COLO829 (cell line): ENCODE results near the gene EIF3K.

Experiments
- DNase-seq: peaks from one replicate; pipeline ENCODE4 v3.0.0; 2012; ENCODE audit warnings: low spot score

EIF3K gene

GRCh38 chr19:38649305-38650171 lies 30.6 kb downstream of the EIF3K start:
- DNase-seq: no peak

GRCh38 chr19:38650172-38650775 lies 31.3 kb downstream of the EIF3K start:
- no peak for DNase-seq

- no peak for DNase-seq
Observed at GRCh38 chr19:38650911-38651584, 32.1 kb downstream of the EIF3K start.

GRCh38 chr19:38653028-38653571 lies 34.1 kb downstream of the EIF3K start:
- no peak for DNase-seq

GRCh38 chr19:38654628-38655055 lies 35.7 kb downstream of the EIF3K start:
- DNase-seq: no peak

GRCh38 chr19:38655148-38655824 lies 36.3 kb downstream of the EIF3K start:
- no peak for DNase-seq

GRCh38 chr19:38656171-38656981 lies 37.4 kb downstream of the EIF3K start:
- DNase-seq: peak; percentile 50

GRCh38 chr19:38657633-38658222 lies 38.7 kb downstream of the EIF3K start:
- DNase-seq: no peak

GRCh38 chr19:38658462-38659306 lies 39.7 kb downstream of the EIF3K start:
- DNase-seq: peak; percentile 94

- DNase-seq: no peak
Observed at GRCh38 chr19:38660724-38661123, 41.7 kb downstream of the EIF3K start.

- DNase-seq: no peak
Observed at GRCh38 chr19:38661136-38661535, 42.1 kb downstream of the EIF3K start.

- DNase-seq: no peak
Observed at GRCh38 chr19:38661996-38662395, 43.0 kb downstream of the EIF3K start.

- DNase-seq: no peak
Observed at GRCh38 chr19:38662537-38663155, 43.7 kb downstream of the EIF3K start.

GRCh38 chr19:38663156-38663651 lies 44.2 kb downstream of the EIF3K start:
- DNase-seq: no peak

- DNase-seq: no peak
Observed at GRCh38 chr19:38663957-38664502, 45.0 kb downstream of the EIF3K start.

GRCh38 chr19:38664503-38665211 lies 45.7 kb downstream of the EIF3K start:
- DNase-seq: no peak

GRCh38 chr19:38665219-38665931 lies 46.4 kb downstream of the EIF3K start:
- no peak for DNase-seq
